CD4-positive, alpha-beta memory T cell (primary cell): Measurements from ENCODE around the gene HS6ST3. TPM values are rescaled to one million over a fixed set of nuclear protein-coding genes. Genes with fewer than 3 reads are reported as not detected.

Experiments used
- CTCF ChIA-PET: fragments of 350-600 bp; sonication (Branson Sonifier 250); formaldehyde crosslinking; loops from one replicate; lab custom pipeline; 2021; ENCODE audit warnings: inconsistent platforms; ENCODE audit not compliant: partially characterized antibody; lab: Charles Lee
- POLR2A ChIA-PET: fragments of 350-600 bp; sonication (Branson Sonifier 250); formaldehyde crosslinking; loops from one replicate; lab custom pipeline; 2021; ENCODE audit not compliant: partially characterized antibody; lab: Charles Lee
- DNase-seq, 5 donors: peaks; one replicate each; pipeline versions ENCODE4 v3.0.0 to v3.0.0-alpha.2; 2020 to 2022; ENCODE audit warnings: mixed read lengths in 1 of 5
- H3K27ac ChIP-seq: one replicate; pipeline ENCODE4 v1.7.0; 2013; ENCODE audit warnings: low read depth, low read length
- H3K27me3 ChIP-seq: 2 replicates; pipeline ENCODE4 v1.7.0; 2013; ENCODE audit warnings: mild to moderate bottlenecking, low read length, moderate library complexity; ENCODE audit not compliant: insufficient read depth
- H3K36me3 ChIP-seq: 2 replicates; pipeline ENCODE4 v1.7.0; 2013; ENCODE audit warnings: mild to moderate bottlenecking, low read length, moderate library complexity; ENCODE audit not compliant: insufficient read depth
- H3K4me1 ChIP-seq: 2 replicates; pipeline ENCODE4 v1.7.0; 2013; ENCODE audit warnings: mild to moderate bottlenecking, low read length, moderate library complexity; ENCODE audit not compliant: insufficient read depth
- H3K4me3 ChIP-seq, 2 donors: one replicate each; pipeline ENCODE4 v1.7.0; 2013; ENCODE audit warnings: low read length in 2 of 2, mild to moderate bottlenecking in 1 of 2
- H3K9me3 ChIP-seq, 2 donors: one replicate each; pipeline ENCODE4 v1.7.0; 2013; ENCODE audit warnings: low read length in 2 of 2, control low read depth in 1 of 2; ENCODE audit not compliant: control insufficient read depth in 1 of 2
- H3K27ac Mint-ChIP-seq, 7 donors: one replicate each; pipeline ENCODE4 v1.8.0; 2020 to 2021; ENCODE audit warnings: mixed read lengths in 7 of 7, mild to moderate bottlenecking in 6 of 7, inconsistent platforms in 3 of 7, moderate library complexity in 3 of 7
- H3K27me3 Mint-ChIP-seq, 2 donors: one replicate each; pipeline ENCODE4 v1.8.0; 2020 to 2021; ENCODE audit warnings: mixed read lengths in 2 of 2
- H3K36me3 Mint-ChIP-seq, 2 donors: one replicate each; pipeline ENCODE4 v1.8.0; 2020 to 2021; ENCODE audit warnings: mixed read lengths in 2 of 2, inconsistent platforms in 1 of 2, mild to moderate bottlenecking in 1 of 2
- H3K4me1 Mint-ChIP-seq, 4 donors: one replicate each; pipeline ENCODE4 v1.8.0; 2020 to 2021; ENCODE audit warnings: mixed read lengths in 4 of 4, mild to moderate bottlenecking in 1 of 4
- H3K4me3 Mint-ChIP-seq, 8 donors: one replicate each; pipeline ENCODE4 v1.8.0; 2020 to 2021; ENCODE audit warnings: mixed read lengths in 8 of 8, mild to moderate bottlenecking in 7 of 8, moderate library complexity in 6 of 8, inconsistent platforms in 3 of 8
- H3K9me3 Mint-ChIP-seq, 8 donors: one replicate each; pipeline ENCODE4 v1.8.0; 2020 to 2021; ENCODE audit warnings: mixed read lengths in 8 of 8, mild to moderate bottlenecking in 5 of 8, inconsistent platforms in 3 of 8, moderate library complexity in 1 of 8
- intact Hi-C: fragments of 100-400 bp; cut with micrococcal nuclease; formaldehyde crosslinking; loops from one replicate; pipeline ENCODE4 v1.15.1; 2023
- polyA plus RNA-seq, 2 donors: library from polyadenylated mRNA; unstranded; fragments of 300-500 nt; fragmentation: Illumina TruSeq; gene quantifications; one replicate each; pipeline ENCODE4 v1.2.3, GENCODE V29; 2021
- total RNA-seq, 2 experiments: library from RNA; stranded (reverse); gene quantifications; one replicate each; pipeline ENCODE4 v1.2.3, GENCODE V29; 2021

The HS6ST3 gene
- total and polyA plus RNA-seq, 4 experiments from 2014 or later: not detected

- peaks cover 8 to 20% of the 10 kb centered on the region in 2 donors for H3K27me3 Mint-ChIP-seq
Measured at GRCh38 chr13:96052656-96053002, 37.3 kb upstream of the HS6ST3 start.

GRCh38 chr13:96053003-96053703, 36.8 kb upstream of the HS6ST3 start, which contains the start of gene UGGT2:
Gene UGGT2 (minus strand): TSS chr13:96053401. CDS start chr13:96053312, 89 bp downstream.
- no peaks in the 10 kb centered on the region for H3K27me3 ChIP-seq
- Mint-ChIP-seq H3K27me3 (peaks cover 8 to 17% of the 10 kb centered on the region in 2 donors), H3K4me3 (peak within 1 kb of the TSS in 4 of 8 donors; percentile 34 to 69 (median 66)), H3K27ac (no peak within 1 kb of the TSS), H3K36me3 (no peaks in the 10 kb centered on the region), H3K9me3 (peaks cover 2 to 32% (median 17%) of the 10 kb centered on the region in 8 donors), H3K4me1 (peaks cover 4 to 7% (median 5%) of the 10 kb centered on the region in 4 donors)
- H3K4me1 ChIP-seq: no peaks in the 10 kb centered on the region
- no peak within 1 kb of the TSS for H3K4me3 ChIP-seq
- POLR2A ChIA-PET: no interaction called here
- H3K9me3 ChIP-seq: no peaks in the 10 kb centered on the region
- no peaks in the 10 kb centered on the region for H3K36me3 ChIP-seq
- intact Hi-C loops: no loop called here
- no peak for DNase-seq
- no peak within 1 kb of the TSS for H3K27ac ChIP-seq
- CTCF ChIA-PET: no interaction called here

More at GRCh38 chr13:96052656-96053002, 37.3 kb upstream of the HS6ST3 start:
- ChIA-PET CTCF (no interaction called here), POLR2A (no interaction called here)
- Histone ChIP-seq H3K4me1 (no peaks in the 10 kb centered on the region), H3K27ac (no peak overlapping the region), H3K27me3 (no peaks in the 10 kb centered on the region), H3K9me3 (no peaks in the 10 kb centered on the region), H3K36me3 (no peaks in the 10 kb centered on the region), H3K4me3 (no peak overlapping the region)
- H3K9me3 Mint-ChIP-seq: peaks cover 2 to 35% (median 17%) of the 10 kb centered on the region in 8 donors
- H3K4me1 Mint-ChIP-seq: peaks cover 4 to 7% (median 5%) of the 10 kb centered on the region in 4 donors
- no peaks in the 10 kb centered on the region for H3K36me3 Mint-ChIP-seq
- H3K27ac Mint-ChIP-seq: no peak overlapping the region
- peak overlapping the region in 4 of 8 donors; percentile 33 to 69 (median 66) for H3K4me3 Mint-ChIP-seq
- intact Hi-C loops: no loop called here
- DNase-seq: no peak

GRCh38 chr13:96065849-96066248, 24.1 kb upstream of the HS6ST3 start:
- ChIA-PET CTCF (no interaction called here), POLR2A (no interaction called here)
- Histone ChIP-seq H3K27ac (no peak overlapping the region), H3K36me3 (no peaks in the 10 kb centered on the region), H3K4me3 (no peak overlapping the region), H3K9me3 (no peaks in the 10 kb centered on the region), H3K27me3 (no peaks in the 10 kb centered on the region), H3K4me1 (no peaks in the 10 kb centered on the region)
- Mint-ChIP-seq H3K4me1 (no peaks in the 10 kb centered on the region), H3K27ac (no peak overlapping the region), H3K4me3 (no peak overlapping the region), H3K27me3 (peaks cover 0 to 1% of the 10 kb centered on the region in 2 donors), H3K36me3 (no peaks in the 10 kb centered on the region), H3K9me3 (peaks cover 0 to 11% (median 3%) of the 10 kb centered on the region in 8 donors)
- intact Hi-C loops: no loop called here
- no peak for DNase-seq

- Histone ChIP-seq H3K27me3 (no peaks in the 10 kb centered on the region), H3K27ac (no peak overlapping the region), H3K9me3 (no peaks in the 10 kb centered on the region), H3K4me3 (no peak overlapping the region), H3K4me1 (no peaks in the 10 kb centered on the region), H3K36me3 (no peaks in the 10 kb centered on the region)
- peaks cover 0 to 1% of the 10 kb centered on the region in 2 donors for H3K27me3 Mint-ChIP-seq
- H3K4me1 Mint-ChIP-seq: no peaks in the 10 kb centered on the region
- ChIA-PET CTCF (no interaction called here), POLR2A (no interaction called here)
- H3K9me3 Mint-ChIP-seq: peaks cover 0 to 8% (median 4%) of the 10 kb centered on the region in 8 donors
- intact Hi-C loops: no loop called here
- no peak for DNase-seq
- H3K36me3 Mint-ChIP-seq: no peaks in the 10 kb centered on the region
- H3K4me3 Mint-ChIP-seq: no peak overlapping the region
- no peak overlapping the region for H3K27ac Mint-ChIP-seq
Measured at GRCh38 chr13:96068729-96069128, 21.2 kb upstream of the HS6ST3 start.

DNA sequence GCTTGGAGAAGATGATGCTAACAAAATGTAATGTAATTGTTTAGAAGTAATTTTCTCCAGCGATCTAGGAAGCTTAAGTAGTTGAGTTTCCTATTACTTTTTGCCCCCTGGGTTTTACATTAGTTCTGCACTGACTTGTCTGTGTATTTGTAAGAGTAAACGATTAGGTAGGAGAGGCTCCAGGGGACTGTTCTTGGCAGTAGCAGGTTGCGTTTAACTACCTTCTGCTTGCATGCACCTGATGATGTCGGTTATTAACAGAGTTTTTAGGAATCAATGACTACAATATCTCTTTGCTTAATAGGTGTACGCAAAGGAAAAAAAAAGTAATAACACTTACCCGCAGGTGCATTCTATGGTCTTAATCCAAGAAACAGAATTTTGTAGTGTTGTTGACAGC, 18.4 kb upstream of the HS6ST3 start:
- Histone ChIP-seq H3K9me3 (no peaks in the 10 kb centered on the region), H3K4me3 (no peak overlapping the region), H3K4me1 (no peaks in the 10 kb centered on the region), H3K27ac (no peak overlapping the region), H3K36me3 (no peaks in the 10 kb centered on the region), H3K27me3 (no peaks in the 10 kb centered on the region)
- intact Hi-C loops: no loop called here
- no peaks in the 10 kb centered on the region for H3K4me1 Mint-ChIP-seq
- no peak overlapping the region for H3K4me3 Mint-ChIP-seq
- no peak for DNase-seq
- H3K27ac Mint-ChIP-seq: no peak overlapping the region
- peaks cover 0 to 8% (median 3%) of the 10 kb centered on the region in 8 donors for H3K9me3 Mint-ChIP-seq
- ChIA-PET CTCF (no interaction called here), POLR2A (no interaction called here)
- H3K27me3 Mint-ChIP-seq: peaks cover 0 to 1% of the 10 kb centered on the region in 2 donors
- H3K36me3 Mint-ChIP-seq: no peaks in the 10 kb centered on the region

- H3K27me3 ChIP-seq: no peaks in the 10 kb centered on the region
- Mint-ChIP-seq H3K4me1 (no peaks in the 10 kb centered on the region), H3K9me3 (peaks cover 0 to 8% (median 4%) of the 10 kb centered on the region in 8 donors), H3K27ac (no peak overlapping the region), H3K4me3 (no peak overlapping the region), H3K36me3 (no peaks in the 10 kb centered on the region), H3K27me3 (peaks cover 0 to 1% of the 10 kb centered on the region in 2 donors)
- H3K9me3 ChIP-seq: no peaks in the 10 kb centered on the region
- no peak overlapping the region for H3K4me3 ChIP-seq
- POLR2A ChIA-PET: no interaction called here
- no peaks in the 10 kb centered on the region for H3K4me1 ChIP-seq
- intact Hi-C loops: no loop called here
- CTCF ChIA-PET: no interaction called here
- no peaks in the 10 kb centered on the region for H3K36me3 ChIP-seq
- no peak for DNase-seq
- H3K27ac ChIP-seq: no peak overlapping the region
Measured at GRCh38 chr13:96072392-96072791, 17.5 kb upstream of the HS6ST3 start.

DNA sequence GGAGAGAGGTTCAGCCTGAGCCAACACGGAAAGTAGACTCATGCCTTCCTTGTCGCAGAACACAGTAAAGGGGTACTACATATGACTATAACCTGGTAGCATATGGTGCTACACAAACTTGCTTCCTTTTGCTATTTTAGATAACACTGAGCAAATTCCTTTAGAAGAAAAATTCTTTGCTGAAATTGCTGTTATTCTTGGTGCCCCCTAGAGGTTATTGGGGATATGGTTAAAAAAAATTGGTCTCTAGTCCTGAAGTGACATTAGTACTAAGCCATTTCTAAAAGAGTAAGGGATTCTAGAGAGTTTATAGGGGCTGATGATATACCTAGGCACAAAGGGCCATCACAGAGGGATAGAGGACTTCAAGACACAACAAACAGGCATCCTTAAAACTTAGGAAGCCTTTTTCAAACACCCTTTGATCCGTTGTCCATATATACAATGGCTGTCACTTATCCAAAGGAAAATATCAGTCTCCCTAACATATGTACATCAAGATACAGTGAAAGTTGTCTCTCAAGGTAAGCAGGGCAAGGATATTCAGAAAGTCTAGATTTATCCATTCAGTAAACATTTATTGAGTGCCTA, 13.9 kb upstream of the HS6ST3 start:
- H3K9me3 Mint-ChIP-seq: peaks cover 0 to 5% (median 3%) of the 10 kb centered on the region in 8 donors
- Histone ChIP-seq H3K9me3 (no peaks in the 10 kb centered on the region), H3K4me1 (no peaks in the 10 kb centered on the region), H3K36me3 (no peaks in the 10 kb centered on the region), H3K27me3 (no peaks in the 10 kb centered on the region), H3K27ac (no peak overlapping the region), H3K4me3 (no peak overlapping the region)
- no peak overlapping the region for H3K4me3 Mint-ChIP-seq
- H3K27me3 Mint-ChIP-seq: no peaks in the 10 kb centered on the region
- DNase-seq: no peak
- ChIA-PET POLR2A (no interaction called here), CTCF (no interaction called here)
- H3K27ac Mint-ChIP-seq: no peak overlapping the region
- intact Hi-C loops: no loop called here
- H3K36me3 Mint-ChIP-seq: no peaks in the 10 kb centered on the region
- no peaks in the 10 kb centered on the region for H3K4me1 Mint-ChIP-seq
